HepG2 (cell line): ENCODE measurements around the gene MAP6D1. TPM values are rescaled to one million over a fixed set of nuclear protein-coding genes. Genes with fewer than 3 reads are reported as not detected.

ENCODE experiments used
- ATF2 ChIP-seq: sonication (generic); formaldehyde crosslinking; IDR thresholded peaks from 2 replicates; pipeline ENCODE4 v1.4.0; 2020; ENCODE audit warnings: missing genetic modification reagents
- BORCS8-MEF2B ChIP-seq: sonication (generic); formaldehyde crosslinking; IDR thresholded peaks from 2 replicates; pipeline ENCODE4 v1.8.0; 2022; ENCODE audit warnings: mild to moderate bottlenecking, missing genetic modification reagents
- HMGXB4 ChIP-seq, 2 experiments: sonication (generic) in 1 of 2; formaldehyde crosslinking in 1 of 2; IDR thresholded peaks; 2 replicates each; pipeline versions ENCODE4 v1.4.0 to v1.6.1; 2018 to 2020; ENCODE audit warnings: missing genetic modification reagents in 2 of 2, borderline replicate concordance in 1 of 2, low read depth in 1 of 2, mild to moderate bottlenecking in 1 of 2, missing biosample characterization in 1 of 2
- HNRNPUL1 ChIP-seq: fragments of 200-400 bp; formaldehyde crosslinking; IDR thresholded peaks from 2 replicates; pipeline ENCODE4 v1.6.1; 2017; ENCODE audit warnings: low read depth, mild to moderate bottlenecking, low read length, moderate library complexity
- KDM2A ChIP-seq: sonication (generic); formaldehyde crosslinking; IDR thresholded peaks from 2 replicates; pipeline ENCODE4 v1.4.0; 2020; ENCODE audit warnings: low read depth, missing genetic modification reagents, borderline replicate concordance
- KMT2A ChIP-seq: sonication (generic); formaldehyde crosslinking; IDR thresholded peaks from 2 replicates; pipeline ENCODE4 v1.4.0; 2020; ENCODE audit warnings: missing genetic modification reagents
- MED8 ChIP-seq: sonication (generic); formaldehyde crosslinking; IDR thresholded peaks from 2 replicates; pipeline ENCODE4 v1.8.1; 2023; ENCODE audit warnings: mild to moderate bottlenecking, missing genetic modification reagents; ENCODE audit not compliant: insufficient replicate concordance
- MIXL1 ChIP-seq: IDR thresholded peaks from 2 replicates; pipeline ENCODE4 v1.6.1; 2016
- NFRKB ChIP-seq: fragments of 450-650 bp; IDR thresholded peaks from 2 replicates; pipeline ENCODE4 v1.6.1; 2017
- NR2C2 ChIP-seq: sonication (generic); formaldehyde crosslinking; IDR thresholded peaks from 2 replicates; pipeline ENCODE4 v1.4.0; 2020; ENCODE audit warnings: missing genetic modification reagents, mild to moderate bottlenecking, moderate library complexity, borderline replicate concordance
- RAD21 ChIP-seq: fragments of 450-650 bp; formaldehyde crosslinking; IDR thresholded peaks from 2 replicates; pipeline ENCODE4 v1.5.0; 2020; ENCODE audit warnings: mild to moderate bottlenecking
- RFXAP ChIP-seq: sonication (generic); formaldehyde crosslinking; IDR thresholded peaks from 2 replicates; pipeline ENCODE4 v1.4.0; 2020; ENCODE audit warnings: missing genetic modification reagents, borderline replicate concordance
- RXRB ChIP-seq: IDR thresholded peaks from 2 replicates; pipeline ENCODE4 v1.6.1; 2016; ENCODE audit warnings: borderline replicate concordance, missing genetic modification reagents, missing compliant biosample characterization
- SMC3 ChIP-seq: IDR thresholded peaks from 2 replicates; pipeline ENCODE4 v1.6.1; 2011; ENCODE audit warnings: low read length, improper control_type of control experiment
- TAF15 ChIP-seq: fragments of 200-400 bp; formaldehyde crosslinking; IDR thresholded peaks from one replicate; pipeline ENCODE4 v1.6.1; 2018; ENCODE audit warnings: mild to moderate bottlenecking, low read depth, low read length; ENCODE audit not compliant: poor library complexity, severe bottlenecking
- TARDBP ChIP-seq: sonication (generic); formaldehyde crosslinking; IDR thresholded peaks from 2 replicates; pipeline ENCODE4 v1.8.0; 2022; ENCODE audit warnings: mild to moderate bottlenecking, missing genetic modification reagents
- TMF1 ChIP-seq: sonication (generic); formaldehyde crosslinking; IDR thresholded peaks from 2 replicates; pipeline ENCODE4 v1.8.1; 2022; ENCODE audit warnings: low read depth, missing genetic modification reagents
- ZFYVE20 ChIP-seq: sonication (generic); formaldehyde crosslinking; IDR thresholded peaks from 2 replicates; pipeline ENCODE4 v1.8.0; 2023; ENCODE audit warnings: low read depth, mild to moderate bottlenecking, moderate library complexity, missing genetic modification reagents, borderline replicate concordance
- ZNF263 ChIP-seq: sonication (generic); formaldehyde crosslinking; IDR thresholded peaks from 2 replicates; pipeline ENCODE4 v1.4.0; 2020; ENCODE audit warnings: missing genetic modification reagents
- ZNF580 ChIP-seq: IDR thresholded peaks from 2 replicates; pipeline ENCODE4 v1.6.1; 2016; ENCODE audit warnings: low read depth, borderline replicate concordance
- ZNF614 ChIP-seq: IDR thresholded peaks from 2 replicates; pipeline ENCODE4 v1.6.1; 2018; ENCODE audit warnings: missing biosample characterization, missing genetic modification reagents, inconsistent platforms, borderline replicate concordance
- ZNF670 ChIP-seq: sonication (generic); formaldehyde crosslinking; IDR thresholded peaks from 2 replicates; pipeline ENCODE4 v1.8.0; 2022; ENCODE audit warnings: mild to moderate bottlenecking, missing genetic modification reagents, borderline replicate concordance
- ZNF737 ChIP-seq: sonication (generic); formaldehyde crosslinking; IDR thresholded peaks from 2 replicates; pipeline ENCODE4 v1.5.0; 2020; ENCODE audit warnings: missing genetic modification reagents, mild to moderate bottlenecking, borderline replicate concordance
- polyA plus RNA-seq, 8 experiments: library from polyadenylated mRNA; depleted of rRNA in 3 of 8; stranded (reverse) in 7 of 8; unstranded in 1 of 8; fragments of >200 nt; fragmentation: Illumina TruSeq in 4 of 8; extraction: Trizol in 4 of 8; gene quantifications; 2 replicates each; pipeline versions ENCODE4 v1.2.1 to v1.2.3, GENCODE V29; 2011 to 2016; ENCODE audit warnings: low read depth in 4 of 8, missing spikeins in 1 of 8, mixed read lengths in 1 of 8; ENCODE audit not compliant: insufficient read depth in 1 of 8
- total RNA-seq, 5 experiments: library from RNA; depleted of rRNA; stranded (reverse); fragments of >200 nt; fragmentation: Illumina TruSeq; extraction: Trizol; gene quantifications; 2 replicates each; pipeline ENCODE4 v1.2.3, GENCODE V29; 2016; ENCODE audit warnings: low read depth in 1 of 5
- TF ChIP-seq, protein P1 (sequence below): IDR thresholded peaks from 2 replicates; pipeline ENCODE4 v1.6.1; 2016; ENCODE audit warnings: low read depth, control low read depth
- TF ChIP-seq, protein P2 (sequence below): sonication (generic); formaldehyde crosslinking; IDR thresholded peaks from 2 replicates; pipeline ENCODE4 v1.4.0; 2020; ENCODE audit warnings: missing genetic modification reagents

Gene MAP6D1
- total and polyA plus RNA-seq, 2 of the 13 experiments (the other 11 are each of a cell fraction or from before 2014, with no cell fraction given): 0.12 to 0.62 TPM

DNA sequence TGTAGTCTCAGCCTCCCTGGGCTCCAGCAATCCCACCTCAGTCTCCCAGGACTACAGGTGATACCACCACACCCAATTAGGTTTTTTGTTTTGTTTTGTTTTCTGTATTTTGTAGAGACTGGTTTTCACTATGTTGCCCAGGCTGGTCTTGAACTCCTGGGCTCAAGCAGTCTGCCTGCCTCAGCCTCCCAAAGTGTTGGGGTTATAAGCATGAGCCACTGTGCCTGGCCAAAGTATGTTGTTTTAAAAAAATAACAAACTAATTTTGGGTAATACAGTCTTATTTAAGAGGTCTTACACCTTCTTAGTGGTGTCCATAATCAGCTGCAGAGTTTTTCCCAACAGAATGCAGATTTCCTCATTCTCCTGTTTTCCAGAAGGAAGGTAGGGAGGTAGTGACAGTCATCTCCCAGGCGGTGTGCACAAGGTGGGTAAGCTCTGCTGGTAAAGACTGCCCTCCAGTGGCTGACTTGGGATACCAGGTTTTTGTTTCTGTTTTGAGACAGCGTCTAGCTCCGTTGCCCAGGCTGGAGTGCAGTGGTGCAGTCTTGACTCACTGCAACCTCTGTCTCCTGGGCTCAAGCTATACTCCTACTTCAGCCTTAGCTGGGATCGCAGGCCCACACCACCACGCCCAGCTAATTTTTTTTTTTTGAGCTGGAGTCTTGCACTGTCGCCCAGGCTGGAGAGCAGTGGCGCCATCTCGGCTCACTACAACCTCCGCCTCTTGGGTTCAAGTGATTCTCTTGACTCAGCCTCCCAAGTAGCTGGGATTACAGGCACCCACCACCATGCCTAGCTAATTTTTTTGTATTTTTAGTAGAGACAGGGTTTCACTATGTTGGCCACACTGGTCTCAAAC, 58.4 kb downstream of the MAP6D1 start (continued):
- TF ChIP-seq, protein P1, sequence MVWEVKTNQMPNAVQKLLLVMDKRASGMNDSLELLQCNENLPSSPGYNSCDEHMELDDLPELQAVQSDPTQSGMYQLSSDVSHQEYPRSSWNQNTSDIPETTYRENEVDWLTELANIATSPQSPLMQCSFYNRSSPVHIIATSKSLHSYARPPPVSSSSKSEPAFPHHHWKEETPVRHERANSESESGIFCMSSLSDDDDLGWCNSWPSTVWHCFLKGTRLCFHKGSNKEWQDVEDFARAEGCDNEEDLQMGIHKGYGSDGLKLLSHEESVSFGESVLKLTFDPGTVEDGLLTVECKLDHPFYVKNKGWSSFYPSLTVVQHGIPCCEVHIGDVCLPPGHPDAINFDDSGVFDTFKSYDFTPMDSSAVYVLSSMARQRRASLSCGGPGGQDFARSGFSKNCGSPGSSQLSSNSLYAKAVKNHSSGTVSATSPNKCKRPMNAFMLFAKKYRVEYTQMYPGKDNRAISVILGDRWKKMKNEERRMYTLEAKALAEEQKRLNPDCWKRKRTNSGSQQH: no peak
- TF ChIP-seq RAD21 (CRISPR knock-in tag) (peak; percentile 88), MIXL1 (peak; percentile 23; the same call in 1 of the 2 replicates), TAF15 (no peak), BORCS8-MEF2B (CRISPR knock-in tag) (0 out of 2 replicates have a peak, but pooled peaks have one; percentile 22), NFRKB (no peak), ZFYVE20 (CRISPR knock-in tag) (no peak), TARDBP (CRISPR knock-in tag) (no peak), ZNF670 (no peak), NR2C2 (CRISPR knock-in tag) (no peak), SMC3 (peak; percentile 91), KMT2A (CRISPR knock-in tag) (no peak), KDM2A (CRISPR knock-in tag) (peak; percentile 33; the same call in 1 of the 2 replicates), ZNF580 (CRISPR knock-in tag) (no peak), TMF1 (no peak), ATF2 (no peak), RXRB (CRISPR knock-in tag) (peak; percentile 21; the same call in 1 of the 2 replicates), ZNF263 (CRISPR knock-in tag) (no peak), HNRNPUL1 (no peak), ZNF737 (CRISPR knock-in tag) (no peak), HMGXB4 (CRISPR knock-in tag; IDR thresholded peaks at IDR 0.05; ENCODE audit: borderline replicate concordance in 1 of 2, low read depth in 1 of 2) (0 out of 4 replicates have a peak, but pooled peaks have one; percentile 23 to 40), MED8 (CRISPR knock-in tag) (no peak), ZNF614 (0 out of 2 replicates have a peak, but pooled peaks have one; percentile 27), RFXAP (CRISPR knock-in tag) (no peak)
- TF ChIP-seq, protein P2, sequence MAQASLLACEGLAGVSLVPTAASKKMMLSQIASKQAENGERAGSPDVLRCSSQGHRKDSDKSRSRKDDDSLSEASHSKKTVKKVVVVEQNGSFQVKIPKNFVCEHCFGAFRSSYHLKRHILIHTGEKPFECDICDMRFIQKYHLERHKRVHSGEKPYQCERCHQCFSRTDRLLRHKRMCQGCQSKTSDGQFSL: no peak
